ENCODE data around the gene SHISA9.

The SHISA9 gene

DNA sequence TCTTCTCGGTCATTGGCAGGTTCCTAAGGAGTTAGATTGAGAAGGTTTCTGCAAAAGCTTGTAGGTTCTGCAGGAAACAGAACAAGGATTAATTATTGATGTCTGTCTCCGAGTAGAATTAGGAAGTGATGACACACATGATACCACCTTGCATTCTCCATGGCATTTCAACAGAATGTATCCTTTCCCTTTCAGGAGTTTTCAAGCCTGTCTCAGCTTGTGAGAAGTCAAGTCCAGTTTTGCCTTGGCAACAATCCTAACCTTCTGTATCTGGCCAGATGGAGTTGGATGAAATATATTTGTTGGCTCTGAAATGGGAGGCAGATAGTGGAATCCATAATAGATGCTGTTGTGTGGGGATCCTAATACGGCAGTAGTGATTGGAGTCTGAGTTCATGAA is 235.5 kb downstream of the SHISA9 start:
- no peak for DNase-seq

DNA sequence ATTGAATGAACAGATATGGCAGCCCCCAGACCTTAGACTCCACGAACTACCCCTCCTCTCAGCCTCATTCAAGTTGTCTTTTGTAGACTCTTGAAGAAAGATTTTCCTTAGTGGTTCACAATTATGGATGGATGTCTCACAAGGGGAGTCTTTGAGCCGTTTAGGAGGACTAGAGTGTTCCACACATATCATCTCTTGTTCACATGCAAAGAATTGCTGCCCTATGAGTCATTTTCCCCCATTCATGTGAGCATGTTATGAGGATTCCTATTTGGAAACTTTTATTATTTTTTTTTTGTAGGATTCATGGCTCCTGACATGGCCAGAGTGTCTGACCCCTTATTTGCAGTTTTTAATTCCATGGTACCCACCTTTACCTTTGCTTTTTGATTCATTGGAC is 237.1 kb downstream of the SHISA9 start:
- no peak for DNase-seq

DNA sequence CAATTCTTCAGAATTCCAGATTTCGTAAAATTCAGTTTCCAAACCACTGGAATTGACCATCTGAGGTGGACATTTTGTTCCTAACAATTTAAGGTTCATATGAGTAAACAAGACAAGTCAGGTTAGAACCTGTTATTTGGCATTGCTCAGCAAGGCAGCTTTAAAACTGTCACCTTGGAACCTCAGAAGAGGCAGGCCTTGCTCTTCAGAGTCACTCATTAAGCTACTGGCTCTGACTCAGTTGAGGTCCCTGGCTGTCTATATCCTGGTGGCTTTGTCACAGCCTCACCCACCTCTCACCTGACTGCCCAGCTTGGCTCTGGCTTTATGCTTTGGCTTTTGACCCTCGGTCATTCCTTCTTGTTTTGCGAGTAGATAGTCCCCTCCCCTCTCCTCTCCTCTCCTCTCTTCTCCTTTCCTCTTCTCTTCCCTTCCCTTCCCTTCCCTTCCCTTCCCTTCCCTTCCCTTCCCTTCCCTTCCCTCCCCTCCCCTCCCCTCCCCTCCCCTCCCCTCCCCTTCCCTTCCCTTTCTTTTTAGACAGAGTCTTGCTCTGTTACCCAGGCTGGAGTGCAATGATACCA is 238.4 kb downstream of the SHISA9 start:
- no peak for DNase-seq

DNA sequence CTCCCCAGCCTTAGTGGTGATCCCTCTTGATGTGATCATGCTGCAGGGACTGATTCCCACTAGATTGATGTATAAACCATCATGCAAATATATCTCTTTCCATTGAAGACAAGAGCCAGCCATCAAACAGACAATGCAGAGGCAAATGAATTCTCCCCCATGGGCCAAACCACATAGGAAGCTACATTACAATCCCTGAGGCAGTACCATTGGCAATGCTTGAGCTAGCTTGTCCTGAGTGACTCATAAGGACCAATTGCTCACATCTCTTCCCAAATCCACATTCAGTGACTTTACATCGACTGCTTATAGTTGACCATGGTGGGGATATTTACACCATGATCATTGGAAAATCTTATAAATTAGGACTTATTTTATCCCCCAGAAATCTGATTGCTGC is 242.2 kb downstream of the SHISA9 start:
- no peak for DNase-seq

DNA sequence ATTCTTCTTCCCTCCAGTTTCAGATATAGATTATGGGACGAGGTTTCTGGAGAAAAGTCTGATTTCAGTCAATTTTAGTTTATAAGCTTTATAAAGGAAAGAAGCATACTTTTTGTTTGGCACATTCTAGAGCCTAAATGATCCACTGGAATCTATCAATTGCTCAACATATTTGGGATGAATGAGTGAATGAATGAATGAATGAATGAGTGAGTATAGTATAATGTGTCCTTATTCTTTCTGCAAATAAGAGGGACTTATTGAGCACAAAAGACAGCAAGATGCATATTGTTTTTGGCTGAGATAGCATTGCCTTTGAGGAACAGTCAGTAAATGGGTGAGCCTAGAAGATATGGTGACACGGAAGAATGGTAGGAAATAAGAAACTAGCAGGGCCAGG is 245.4 kb downstream of the SHISA9 start:
- no peak for DNase-seq

DNA sequence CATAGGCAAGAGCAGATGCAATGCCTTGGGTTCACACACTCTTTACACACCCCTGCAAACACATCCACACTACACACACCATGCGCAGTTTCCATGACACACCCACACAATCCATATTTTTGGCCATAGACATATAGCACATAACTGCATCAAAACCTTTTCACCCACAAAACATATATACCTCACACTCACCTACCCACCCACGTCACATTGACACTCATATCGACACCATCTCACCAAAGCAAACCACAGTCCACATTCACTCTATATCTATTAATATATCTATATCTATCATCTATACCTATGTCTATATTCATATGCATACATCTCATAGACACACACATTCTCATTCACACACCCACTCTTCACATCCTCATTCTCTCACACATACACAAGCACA is 246.9 kb downstream of the SHISA9 start:
- no peak for DNase-seq

DNA sequence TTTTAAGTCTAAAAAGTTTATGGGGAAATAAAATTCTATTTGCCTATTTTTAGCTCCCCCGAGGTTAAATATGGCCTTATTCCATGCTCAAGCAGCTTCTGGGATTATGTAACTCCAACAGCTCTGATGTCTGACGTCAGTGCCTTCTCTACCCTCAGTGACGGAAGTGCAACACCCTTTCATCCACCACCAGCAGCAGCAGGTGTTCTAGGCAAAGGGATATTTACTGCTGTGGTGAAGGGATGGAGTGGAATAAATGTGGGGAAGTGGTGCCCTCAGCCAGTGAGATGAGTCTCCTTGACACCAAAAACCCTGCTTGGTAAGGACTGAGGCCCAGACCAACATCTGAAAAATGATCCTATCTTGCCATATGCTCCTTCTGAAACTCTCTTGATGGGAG is 247.4 kb downstream of the SHISA9 start:
- DNase-seq: no peak

DNA sequence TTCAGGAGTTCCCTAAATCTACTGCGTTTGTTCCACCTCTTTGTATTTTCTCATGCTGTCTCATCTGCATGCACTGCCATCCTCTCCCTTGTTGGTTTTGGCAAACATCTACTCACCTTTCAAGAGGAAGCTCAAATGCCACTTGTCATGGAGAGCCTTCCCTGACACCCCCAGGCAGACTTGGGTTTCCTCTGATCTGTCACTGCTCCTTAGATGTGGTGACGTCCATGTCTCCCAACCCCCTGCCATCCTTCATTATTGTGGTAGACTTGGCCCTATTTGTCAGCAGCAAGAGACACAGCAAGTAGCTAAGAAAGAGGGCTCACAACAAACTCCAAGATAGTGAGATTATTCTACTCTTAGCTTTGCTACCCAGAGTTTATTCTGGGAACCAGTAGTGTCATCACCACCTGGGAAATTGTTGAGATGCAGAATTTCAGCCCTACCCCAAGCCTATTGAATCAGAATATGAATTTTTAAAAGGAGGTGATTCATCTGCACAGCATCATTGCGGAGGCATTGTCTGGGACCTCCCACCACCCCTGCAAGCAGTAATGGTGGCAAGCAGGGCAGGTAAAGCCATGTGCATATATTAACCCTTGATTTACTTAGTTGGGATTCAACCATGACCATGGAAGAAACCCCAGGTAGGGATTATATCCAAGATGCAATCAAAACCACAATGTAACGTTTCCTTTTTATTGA is 248.9 kb downstream of the SHISA9 start:
- DNase-seq: no peak

DNA sequence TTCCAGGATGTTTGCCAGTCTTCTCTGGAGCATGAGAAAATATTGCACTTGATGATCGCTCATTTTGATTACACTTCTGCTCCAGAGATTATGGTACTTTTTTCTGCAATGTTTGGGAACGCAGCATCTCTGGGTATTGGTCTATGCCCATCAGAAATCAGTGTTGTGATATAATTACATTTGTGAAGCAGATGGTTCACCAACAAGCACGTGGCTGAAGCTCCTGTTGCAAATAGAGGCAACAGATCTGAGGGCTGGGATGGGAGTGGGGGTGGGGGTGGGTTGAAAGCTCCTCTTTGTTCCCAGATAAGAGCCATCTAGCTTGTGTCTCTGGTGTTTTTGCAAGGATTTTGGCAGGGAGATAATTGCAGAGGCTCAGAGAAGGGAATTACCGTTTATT is 252.3 kb downstream of the SHISA9 start:
- DNase-seq: no peak

DNA sequence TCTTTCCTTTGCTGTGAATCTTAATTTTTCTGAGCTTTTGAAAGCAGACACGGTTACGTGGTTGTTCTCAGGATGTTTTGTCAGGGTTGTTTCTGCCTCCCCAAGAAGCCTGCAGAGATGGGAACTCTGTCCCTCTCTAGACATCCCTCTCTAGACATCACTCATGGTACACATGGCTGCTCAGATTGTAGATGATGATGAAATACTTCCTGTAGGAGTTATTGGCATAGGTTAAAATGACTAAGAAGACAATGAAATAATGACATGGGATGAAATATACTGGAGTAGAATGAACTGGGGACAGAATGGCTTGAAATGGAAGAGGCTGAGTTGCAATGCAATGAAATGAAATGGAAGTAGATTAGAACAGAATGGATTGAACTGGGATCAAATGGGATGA is 253.4 kb downstream of the SHISA9 start:
- no peak for DNase-seq

DNA sequence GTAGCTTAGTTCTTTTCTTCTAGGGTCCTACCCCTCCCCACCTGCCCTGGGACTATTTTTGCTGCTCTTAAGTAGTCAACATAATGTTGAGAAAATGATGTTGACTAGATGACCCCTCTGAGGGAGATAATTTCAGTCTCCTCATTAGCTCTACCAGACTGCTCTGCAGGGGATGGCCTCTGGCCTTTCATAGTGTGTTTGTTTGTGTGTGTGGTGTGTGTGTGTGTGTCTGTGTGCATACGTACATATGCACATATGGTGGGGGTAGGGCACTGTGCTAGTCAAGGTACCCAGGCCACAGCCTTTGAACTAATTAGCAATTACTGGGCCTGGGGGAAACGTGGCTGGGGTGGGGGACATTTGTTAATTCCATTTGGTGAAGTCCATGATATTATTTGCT is 254.0 kb downstream of the SHISA9 start:
- DNase-seq: no peak

DNA sequence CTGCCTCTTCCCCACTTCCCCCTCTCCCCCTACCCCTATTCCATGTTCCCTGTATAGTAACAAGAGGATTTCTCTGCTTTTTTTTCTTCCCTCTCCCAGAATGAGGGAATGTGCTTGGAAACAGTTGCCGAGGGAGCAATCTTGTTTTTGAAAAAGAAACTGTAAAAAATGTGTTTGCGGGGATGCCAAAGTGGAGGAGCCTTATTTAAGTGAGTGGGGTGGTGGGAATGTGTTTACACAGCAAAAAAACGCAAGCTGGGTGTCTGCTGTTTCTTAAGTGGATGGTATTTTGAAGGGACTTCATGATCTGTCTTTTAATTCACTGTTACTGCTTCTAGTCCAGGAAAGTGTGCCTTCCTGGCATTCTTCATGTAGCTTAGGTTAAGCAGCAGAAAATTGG is 254.4 kb downstream of the SHISA9 start:
- no peak for DNase-seq

DNA sequence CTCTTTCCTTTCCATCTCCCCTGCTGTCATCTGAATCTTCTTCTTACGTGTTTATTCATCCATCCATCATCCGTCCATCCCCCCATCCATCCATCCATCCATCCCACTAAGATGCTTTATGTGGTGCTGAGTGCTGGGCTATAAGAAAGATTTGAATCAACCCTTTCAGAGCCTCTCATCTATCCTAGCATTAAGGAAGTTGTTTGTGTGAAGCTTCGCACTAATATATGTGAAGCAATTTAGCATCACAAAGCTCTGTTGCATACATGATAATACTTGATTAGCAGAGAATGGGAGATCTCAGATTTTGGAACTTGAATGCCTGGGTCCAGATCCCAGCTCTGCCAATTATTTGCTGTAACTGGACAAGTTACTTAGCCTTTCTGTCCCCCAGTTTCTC is 255.7 kb downstream of the SHISA9 start:
- no peak for DNase-seq

DNA sequence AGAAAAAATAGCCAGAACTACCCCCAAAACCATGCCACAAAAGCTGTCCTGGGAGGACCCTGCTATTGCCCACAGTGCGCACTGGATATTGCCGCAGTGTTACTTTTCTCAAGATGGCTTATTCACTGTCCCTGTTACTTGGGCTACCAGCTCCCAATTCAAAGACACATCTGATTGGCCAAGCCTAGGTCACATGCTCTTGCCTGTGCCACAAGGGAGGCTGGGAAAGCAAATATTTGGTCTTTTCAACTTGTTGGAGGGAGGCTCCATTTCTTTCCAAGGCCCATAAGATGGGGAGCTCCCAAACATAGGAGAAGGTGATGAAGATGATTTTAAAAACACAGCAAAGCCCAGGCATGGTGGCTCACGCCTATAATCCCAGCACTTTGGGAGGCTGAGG is 257.0 kb downstream of the SHISA9 start:
- DNase-seq: no peak

DNA sequence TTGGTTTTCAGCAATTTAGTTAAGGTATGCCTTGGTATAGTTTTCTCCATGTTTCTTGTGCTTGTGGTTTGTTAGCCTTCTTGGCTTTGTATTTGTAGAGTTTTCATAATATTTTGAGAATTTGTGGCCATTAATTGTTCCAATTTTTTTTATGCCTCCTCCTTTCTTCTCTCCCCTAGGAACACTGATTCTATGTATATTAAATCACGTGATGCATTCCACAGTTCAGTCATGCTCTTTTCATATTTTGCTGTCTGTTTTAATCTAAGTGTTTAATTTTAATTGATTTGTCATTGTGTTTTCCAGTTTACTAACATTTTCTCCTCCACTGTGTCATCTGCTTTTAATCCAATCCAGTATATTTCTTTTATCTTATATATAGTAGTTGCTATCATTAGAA is 263.6 kb downstream of the SHISA9 start:
- DNase-seq: no peak

DNA sequence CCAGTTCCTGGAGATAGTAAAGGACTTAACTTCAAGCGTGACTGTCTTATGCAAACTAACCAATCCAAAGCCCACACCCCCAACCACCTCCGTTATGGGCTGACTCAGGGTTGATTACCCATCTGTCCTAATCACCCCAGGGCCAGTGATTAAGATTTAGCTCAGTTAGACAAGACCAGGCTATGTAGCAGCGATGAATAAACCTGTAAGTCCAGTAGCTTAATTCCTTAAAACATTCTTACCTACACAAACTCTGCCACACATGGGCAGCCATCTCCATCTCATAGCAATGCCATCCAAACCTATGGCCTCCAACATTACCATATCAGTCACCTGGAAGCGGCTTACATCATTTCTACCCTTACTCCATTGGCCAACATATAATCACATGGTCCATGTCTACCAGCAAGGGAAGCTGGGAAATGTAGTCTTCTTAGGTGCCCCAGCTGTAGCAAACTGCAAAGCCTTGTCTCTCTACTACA is 266.7 kb downstream of the SHISA9 start:
- no peak for DNase-seq

DNA sequence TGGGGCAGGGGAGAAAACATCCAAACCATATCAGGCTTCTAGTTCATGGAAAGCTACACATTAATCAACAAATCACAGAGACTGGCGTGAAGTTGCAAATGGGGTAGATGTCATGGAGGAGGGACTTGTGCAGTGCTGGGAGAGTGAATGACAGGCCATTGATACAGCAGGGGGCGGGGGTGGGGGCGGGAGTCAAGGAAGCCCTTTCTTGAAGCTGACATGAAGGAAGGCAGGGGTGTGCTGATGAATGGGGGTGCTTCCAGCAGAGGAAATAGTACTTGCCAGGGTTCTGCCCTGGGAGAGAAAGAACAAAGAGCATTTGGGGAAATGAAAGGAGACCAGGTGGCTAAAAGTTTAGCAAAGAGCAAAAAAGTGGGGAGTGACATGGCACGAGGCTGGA is 269.9 kb downstream of the SHISA9 start:
- no peak for DNase-seq

DNA sequence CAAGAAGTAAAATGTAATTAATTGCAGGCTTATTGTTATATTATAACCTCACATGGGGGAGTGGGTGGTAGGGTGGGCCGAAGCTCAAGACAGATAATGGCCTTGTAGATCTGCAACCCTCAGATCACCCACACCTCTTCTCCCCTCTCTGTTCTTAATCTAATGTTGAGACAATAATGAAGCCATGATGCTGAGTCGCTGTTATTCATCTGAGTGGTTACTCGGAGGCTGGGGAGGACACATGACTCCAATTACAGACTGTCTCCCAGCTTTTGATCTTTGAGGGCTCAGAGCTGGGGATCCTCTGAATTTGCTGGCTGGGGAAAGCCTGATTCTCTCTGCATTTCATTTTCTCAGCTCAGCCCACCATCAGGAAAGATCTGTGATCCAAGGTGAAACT is 275.3 kb downstream of the SHISA9 start:
- DNase-seq: no peak

DNA sequence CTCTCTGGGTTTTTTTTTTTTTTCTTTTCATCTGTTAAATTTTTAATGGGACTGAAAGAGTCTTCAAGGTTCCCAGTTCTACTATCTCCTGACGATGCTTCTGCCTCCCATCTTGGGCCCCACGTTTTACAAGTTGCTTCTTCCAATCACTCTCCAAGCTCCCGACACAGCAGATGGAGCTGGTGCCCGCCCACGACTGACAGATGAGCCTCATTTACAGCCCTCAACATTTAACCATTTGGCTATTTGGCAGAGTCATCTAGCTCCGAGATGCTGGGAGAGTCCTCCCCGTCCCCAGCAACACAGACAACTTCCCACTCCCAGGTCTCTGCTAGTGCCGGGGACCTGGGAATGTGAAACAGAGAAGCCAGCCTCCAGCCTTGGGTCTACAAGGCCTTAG is 276.9 kb downstream of the SHISA9 start:
- DNase-seq: no peak

DNA sequence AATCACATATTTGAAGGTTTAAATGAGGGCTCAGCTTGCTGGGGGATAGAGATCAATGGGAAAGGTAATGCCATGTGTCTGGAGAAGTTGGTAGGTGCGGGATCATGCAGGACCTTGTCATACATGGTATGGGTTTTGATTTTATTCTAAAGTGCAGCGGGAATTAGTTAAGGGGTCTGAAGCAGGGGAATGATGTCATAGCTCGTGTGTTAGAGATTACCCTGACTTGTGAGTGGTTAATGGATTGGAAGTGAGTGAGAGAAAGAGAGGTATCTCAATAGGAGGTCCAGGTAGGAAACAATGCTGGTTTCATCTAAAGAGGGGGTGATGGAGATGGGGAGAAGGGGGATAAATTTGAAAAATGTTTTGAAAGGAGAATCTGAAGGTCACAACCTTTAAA is 280.0 kb downstream of the SHISA9 start:
- DNase-seq: no peak

DNA sequence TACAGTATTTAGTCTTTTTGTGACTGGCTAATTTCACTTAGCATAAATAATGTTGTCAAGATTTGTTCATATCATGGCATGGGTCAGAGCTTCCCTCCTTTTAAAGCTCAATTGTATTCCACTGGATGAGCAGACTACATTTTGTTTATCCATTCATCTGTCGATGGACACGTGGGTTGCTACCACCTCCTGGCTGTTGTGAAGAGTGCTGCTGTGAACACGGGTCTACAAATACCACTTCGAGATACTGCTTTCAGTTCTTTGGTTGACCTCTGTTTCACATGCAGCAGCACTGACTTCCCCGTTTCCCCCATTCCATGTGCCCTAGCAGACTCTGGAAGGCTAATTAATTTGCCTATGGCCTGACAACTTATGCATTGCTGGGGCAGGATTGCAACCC is 285.4 kb downstream of the SHISA9 start:
- DNase-seq: no peak

DNA sequence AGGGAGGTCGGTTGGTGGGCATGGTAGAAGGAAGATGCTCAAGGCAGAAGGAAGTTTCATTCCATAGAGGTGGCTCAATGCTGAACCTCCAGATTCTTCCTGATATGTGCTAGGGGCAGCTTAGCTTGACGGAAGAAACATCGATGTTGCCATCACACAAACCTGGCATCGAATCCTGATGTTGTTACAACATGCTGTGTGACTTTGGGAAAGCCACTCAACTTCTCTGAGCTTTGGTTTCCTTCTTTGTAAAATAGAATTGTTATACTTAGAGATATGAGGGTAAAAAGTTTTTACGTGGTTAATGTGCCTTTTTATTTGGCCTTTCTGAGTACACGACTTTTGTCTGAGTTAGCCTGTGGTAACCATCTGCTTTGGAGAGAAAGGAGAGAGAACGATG is 287.9 kb downstream of the SHISA9 start:
- DNase-seq: no peak

DNA sequence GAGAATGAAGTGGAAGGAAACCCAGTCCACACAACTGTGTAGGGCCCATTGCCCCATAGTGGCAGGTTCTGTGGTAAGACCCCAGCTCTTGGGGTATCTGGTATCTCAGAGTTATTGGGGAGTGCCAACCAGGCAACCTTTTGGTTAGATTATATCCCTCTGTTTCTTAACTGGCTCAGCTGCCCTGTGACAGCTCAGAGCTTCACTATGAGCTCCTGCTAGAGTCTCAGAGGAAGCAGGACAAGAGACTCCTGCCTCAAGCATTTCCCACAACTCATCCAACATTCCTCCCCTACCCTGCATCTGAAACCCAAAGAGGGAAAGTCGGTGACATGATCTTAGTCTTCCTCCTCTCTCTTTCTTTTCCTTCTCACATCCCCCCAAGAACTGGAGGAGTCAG is 292.3 kb downstream of the SHISA9 start:
- DNase-seq: no peak

DNA sequence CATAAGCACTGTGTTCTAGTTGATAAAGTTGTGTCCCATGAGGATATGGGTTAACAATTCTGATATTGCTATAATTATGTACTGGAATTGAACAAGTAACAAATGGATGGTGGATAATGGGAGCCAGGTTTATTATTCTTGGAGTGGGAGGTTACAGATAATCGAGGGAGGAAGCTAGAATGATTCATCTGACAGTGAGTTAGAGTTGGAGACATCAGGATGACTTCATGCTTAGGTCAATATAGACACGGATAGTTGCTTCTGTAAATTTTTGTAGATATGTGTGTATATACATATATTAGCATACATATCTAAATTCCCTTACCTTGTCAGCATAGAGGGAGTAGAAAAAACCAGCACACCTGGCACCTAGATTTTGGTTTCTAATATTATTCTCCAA is 293.4 kb downstream of the SHISA9 start:
- DNase-seq: no peak

DNA sequence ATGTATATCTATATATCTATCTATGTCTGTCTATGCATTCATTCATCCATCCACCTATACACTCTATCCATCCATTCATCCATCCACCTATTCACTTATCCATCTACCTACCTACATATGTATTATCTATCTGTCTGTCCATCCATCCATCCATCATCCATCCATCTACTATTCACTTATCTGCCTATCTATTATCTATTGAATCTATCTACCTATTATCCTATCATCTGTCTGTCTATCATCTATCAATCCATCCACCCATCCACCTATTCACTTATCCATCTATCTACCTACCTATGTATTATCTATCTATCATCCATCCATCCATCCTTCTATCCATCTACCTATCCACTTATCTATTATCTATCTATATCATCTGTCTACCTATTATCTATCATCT is 302.3 kb downstream of the SHISA9 start:
- DNase-seq: no peak

Data from stimulated activated CD4-positive, alpha-beta T cell treated with anti-CD3 and anti-CD28 coated beads, Interleukin-4, amount 100 ng/mL, for 24 hours (primary cell).